HG03108 (cell line): Measurements from ENCODE around the gene FDX2.
"Not testable (repeated sequence)": the region's sequence is repeated elsewhere in the genome, so short reads cannot be mapped to it uniquely, and the experiment has no call there.

ENCODE experiments used
- ATAC-seq: cut with Tn5 transposase; IDR thresholded peaks from one replicate; pipeline ENCODE4 v1.9.1; 2021; ENCODE audit warnings: moderate library complexity; ENCODE audit not compliant: unreplicated experiment

FDX2 gene

GRCh38 chr19:10284065-10284959, 31.5 kb downstream of the FDX2 start:
- ATAC-seq: no peak

DNA sequence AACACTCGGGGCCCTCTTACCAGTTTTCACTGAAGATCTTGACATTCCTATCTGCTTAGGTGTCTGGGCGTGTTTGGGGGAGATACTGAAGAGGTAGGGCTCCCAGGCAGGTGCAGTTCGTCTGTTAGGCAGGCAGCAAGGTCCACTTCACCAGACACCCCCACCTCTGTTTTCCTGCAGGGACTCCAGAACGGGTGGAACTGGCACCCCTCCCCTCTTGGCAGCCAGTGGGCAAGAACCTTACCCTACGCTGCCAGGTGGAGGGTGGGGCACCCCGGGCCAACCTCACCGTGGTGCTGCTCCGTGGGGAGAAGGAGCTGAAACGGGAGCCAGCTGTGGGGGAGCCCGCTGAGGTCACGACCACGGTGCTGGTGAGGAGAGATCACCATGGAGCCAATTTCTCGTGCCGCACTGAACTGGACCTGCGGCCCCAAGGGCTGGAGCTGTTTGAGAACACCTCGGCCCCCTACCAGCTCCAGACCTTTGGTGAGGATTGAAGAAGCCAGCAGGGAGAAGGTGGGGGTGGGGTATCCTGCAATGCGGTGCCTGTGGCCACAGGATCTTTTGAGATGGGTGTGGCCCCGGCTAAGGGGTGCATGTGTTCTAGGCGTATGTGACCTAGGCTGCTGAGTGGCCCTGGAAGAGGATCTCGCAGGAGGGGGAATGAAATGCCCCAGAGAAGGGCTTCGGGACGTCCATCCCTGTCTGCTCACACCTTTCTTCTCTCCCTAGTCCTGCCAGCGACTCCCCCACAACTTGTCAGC, 32.3 kb downstream of the FDX2 start:
- no peak for ATAC-seq

DNA sequence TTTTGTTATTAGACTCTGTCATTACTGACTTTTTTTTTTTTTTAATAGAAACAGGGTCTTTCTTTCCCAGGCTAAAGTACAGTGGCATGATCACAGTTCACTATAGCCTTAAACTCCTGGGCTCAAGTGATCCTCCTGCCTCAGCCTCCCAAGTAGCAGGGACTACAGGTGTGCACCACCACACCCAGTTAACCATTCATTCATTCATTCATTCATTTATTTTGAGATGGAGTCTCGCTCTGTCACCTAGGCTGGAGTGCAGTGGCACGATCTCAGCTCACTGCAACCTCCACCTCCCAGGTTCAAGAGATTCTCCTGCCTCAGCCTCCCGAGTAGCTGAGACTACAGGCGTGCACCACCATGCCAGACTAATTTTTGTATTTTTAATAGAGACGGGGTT, 33.8 kb downstream of the FDX2 start:
- not testable (repeated sequence) for ATAC-seq

- ATAC-seq: no peak
These were observed 35.9 kb downstream of the FDX2 start for GRCh38 chr19:10279737-10280442.

GRCh38 chr19:10278935-10279334, 36.9 kb downstream of the FDX2 start:
- ATAC-seq: no peak

DNA sequence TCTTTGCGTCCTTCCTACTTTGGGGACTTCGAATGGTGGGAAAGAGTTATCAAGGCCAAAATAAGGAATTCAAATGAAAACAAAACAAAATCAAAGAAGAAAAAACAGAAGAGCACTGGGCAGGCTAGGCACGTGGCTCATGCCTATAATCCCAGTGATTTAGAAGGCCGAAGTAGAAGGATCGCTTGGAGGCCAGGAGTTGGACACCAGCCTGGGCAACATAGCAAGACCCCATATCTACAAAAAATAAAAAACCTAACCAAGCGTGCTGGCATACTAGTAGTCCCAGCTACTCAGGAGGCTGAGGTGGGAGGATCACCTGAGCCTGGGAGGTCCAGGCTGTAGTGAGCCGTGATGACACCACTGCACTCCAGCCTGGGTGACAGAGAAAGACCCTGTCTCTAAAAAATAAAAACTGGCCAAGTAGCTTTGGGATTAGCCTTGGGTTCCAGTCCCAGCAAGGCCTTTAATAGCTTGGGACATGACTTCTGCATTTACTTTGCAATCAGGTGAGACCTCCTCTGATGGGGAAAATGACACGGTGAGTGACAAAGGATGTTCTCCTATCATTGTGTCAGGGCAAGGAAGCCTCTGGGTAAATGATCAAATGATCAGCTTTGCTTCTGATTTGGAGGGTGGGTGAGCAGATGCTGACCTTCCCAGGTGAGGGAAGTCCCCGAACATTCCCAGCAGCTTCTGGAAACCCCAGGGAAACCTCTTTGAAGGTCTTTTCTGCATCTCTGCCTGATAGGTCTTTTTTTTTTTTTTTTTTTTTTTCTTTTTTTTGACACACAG, 37.8 kb downstream of the FDX2 start:
- ATAC-seq: no peak

DNA sequence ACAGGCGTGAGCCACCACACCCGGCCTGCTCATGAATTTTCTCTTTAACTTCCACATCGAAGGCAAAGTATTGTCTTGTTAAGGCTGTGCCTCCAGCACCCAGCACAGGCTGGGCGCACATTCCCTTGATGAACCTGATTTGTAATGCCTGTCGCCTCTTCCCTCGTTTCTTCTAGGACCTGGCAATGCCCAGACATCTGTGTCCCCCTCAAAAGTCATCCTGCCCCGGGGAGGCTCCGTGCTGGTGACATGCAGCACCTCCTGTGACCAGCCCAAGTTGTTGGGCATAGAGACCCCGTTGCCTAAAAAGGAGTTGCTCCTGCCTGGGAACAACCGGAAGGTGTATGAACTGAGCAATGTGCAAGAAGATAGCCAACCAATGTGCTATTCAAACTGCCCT, 41.2 kb downstream of the FDX2 start:
- ATAC-seq: no peak

DNA sequence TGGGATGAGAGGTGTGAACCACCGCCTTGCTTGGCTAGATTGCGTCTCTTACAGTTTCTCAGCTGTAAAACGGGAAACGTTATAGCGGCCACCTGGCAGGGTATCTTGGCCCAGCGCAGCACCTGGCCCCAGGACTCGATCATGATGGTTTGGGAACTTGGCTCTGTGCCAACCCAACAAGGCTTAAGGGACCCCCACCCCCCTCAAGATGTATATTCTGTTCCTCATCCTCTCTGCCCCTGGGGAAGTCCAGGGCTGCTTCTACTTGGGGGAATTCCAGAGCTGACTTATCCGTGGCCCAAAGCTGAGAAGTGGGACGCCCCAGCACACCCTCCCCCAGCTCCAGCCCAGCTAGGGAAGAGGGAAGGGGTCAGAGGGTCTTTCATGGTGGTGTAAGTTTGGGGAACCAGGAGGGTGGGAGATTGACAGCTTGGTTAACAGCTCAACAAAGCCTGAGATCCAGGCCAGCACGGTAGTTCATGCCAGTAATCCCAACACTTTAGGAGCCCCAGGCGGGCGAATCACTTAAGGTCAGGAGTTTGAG, 44.2 kb downstream of the FDX2 start:
- no peak for ATAC-seq

DNA sequence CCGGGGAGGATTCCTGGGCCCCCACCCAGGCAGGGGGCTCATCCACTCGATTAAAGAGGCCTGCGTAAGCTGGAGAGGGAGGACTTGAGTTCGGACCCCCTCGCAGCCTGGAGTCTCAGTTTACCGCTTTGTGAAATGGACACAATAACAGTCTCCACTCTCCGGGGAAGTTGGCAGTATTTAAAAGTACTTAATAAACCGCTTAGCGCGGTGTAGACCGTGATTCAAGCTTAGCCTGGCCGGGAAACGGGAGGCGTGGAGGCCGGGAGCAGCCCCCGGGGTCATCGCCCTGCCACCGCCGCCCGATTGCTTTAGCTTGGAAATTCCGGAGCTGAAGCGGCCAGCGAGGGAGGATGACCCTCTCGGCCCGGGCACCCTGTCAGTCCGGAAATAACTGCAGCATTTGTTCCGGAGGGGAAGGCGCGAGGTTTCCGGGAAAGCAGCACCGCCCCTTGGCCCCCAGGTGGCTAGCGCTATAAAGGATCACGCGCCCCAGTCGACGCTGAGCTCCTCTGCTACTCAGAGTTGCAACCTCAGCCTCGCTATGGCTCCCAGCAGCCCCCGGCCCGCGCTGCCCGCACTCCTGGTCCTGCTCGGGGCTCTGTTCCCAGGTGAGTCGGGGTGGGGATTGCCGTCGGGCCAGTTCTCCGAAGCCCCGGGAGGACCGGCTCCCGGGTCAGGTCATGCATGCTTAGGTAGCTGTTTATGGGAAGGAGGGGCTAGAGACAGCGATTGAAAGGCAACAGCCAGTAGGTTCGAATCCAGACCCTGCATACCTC, 45.0 kb downstream of the FDX2 start, which contains the start of gene ICAM1:
Gene ICAM1 (plus strand): TSS at position 505 of the 779 bp plus-strand sequence. CDS start 40 bp downstream, at position 545.
- peak; percentile 40 for ATAC-seq

DNA sequence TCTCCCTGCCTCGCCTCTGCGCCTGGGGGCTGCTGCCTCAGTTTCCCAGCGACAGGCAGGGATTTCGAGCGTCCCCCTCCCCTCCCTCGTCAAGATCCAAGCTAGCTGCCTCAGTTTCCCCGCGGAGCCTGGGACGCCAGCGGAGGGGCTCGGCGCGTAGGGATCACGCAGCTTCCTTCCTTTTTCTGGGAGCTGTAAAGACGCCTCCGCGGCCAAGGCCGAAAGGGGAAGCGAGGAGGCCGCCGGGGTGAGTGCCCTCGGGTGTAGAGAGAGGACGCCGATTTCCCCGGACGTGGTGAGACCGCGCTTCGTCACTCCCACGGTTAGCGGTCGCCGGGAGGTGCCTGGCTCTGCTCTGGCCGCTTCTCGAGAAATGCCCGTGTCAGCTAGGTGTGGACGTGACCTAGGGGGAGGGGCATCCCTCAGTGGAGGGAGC, 45.6 kb downstream of the FDX2 start:
- ATAC-seq: no peak

GRCh38 chr19:10269333-10270179, 46.3 kb downstream of the FDX2 start:
- ATAC-seq: peak; percentile 35

- no peak for ATAC-seq
These were observed 47.7 kb downstream of the FDX2 start for GRCh38 chr19:10268071-10268470.

GRCh38 chr19:10266706-10267105, 49.1 kb downstream of the FDX2 start:
- ATAC-seq: no peak

DNA sequence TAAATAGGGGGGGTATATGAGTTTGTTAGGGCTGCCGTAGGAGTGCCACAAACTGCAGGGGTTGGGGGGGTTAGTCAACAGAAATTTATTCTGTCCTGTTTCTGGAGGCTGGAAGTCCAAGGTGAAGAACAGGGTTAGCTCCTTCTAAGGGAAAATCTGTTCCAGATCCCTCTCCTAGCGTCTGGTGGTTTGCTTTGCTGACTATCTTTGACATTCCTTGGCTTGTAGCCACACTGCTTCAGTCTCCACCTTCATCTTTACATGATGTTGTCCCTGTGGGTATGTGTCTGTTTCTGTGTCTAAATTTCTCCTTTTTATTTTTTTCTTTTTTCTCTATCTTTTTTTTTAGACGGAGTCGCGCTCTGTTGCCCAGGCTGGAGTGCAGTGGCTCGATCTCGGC, 53.0 kb downstream of the FDX2 start:
- no peak for ATAC-seq

- no peak for ATAC-seq
These were observed 55.7 kb downstream of the FDX2 start for GRCh38 chr19:10260141-10260584.
